Skeletal muscle tissue (tissue), 5 donors: Measurements from ENCODE around the gene TOX4. TPM values are rescaled to one million over a fixed set of nuclear protein-coding genes. Genes with fewer than 3 reads are reported as not detected.
"Not testable (repeated sequence)": the region's sequence is repeated elsewhere in the genome, so short reads cannot be mapped to it uniquely, and the experiment has no call there.

Source experiments
- H3K27ac ChIP-seq: one replicate; pipeline ENCODE4 v1.7.0; 2013; ENCODE audit warnings: mild to moderate bottlenecking, low read depth, low read length, inconsistent platforms
- H3K27me3 ChIP-seq, 3 donors: one replicate each; pipeline ENCODE4 v1.7.0; 2013; ENCODE audit warnings: low read length in 3 of 3; ENCODE audit not compliant: control insufficient read depth in 3 of 3, insufficient read depth in 3 of 3
- H3K36me3 ChIP-seq, 3 donors: one replicate each; pipeline ENCODE4 v1.7.0; 2013; ENCODE audit warnings: low read length in 3 of 3; ENCODE audit not compliant: control insufficient read depth in 3 of 3, insufficient read depth in 3 of 3
- H3K4me1 ChIP-seq, 3 donors: one replicate each; pipeline ENCODE4 v1.7.0; 2013; ENCODE audit warnings: low read length in 3 of 3, mild to moderate bottlenecking in 3 of 3; ENCODE audit not compliant: control insufficient read depth in 3 of 3, insufficient read depth in 3 of 3
- H3K4me3 ChIP-seq, 3 donors: one replicate each; pipeline ENCODE4 v1.7.0; 2013; ENCODE audit warnings: low read length in 3 of 3
- H3K9ac ChIP-seq, 3 donors: one replicate each; pipeline ENCODE4 v1.7.0; 2013; ENCODE audit warnings: low read length in 3 of 3, mild to moderate bottlenecking in 3 of 3, moderate library complexity in 2 of 3, low read depth in 1 of 3
- H3K9me3 ChIP-seq, 3 donors: one replicate each; pipeline ENCODE4 v1.7.0; 2013; ENCODE audit warnings: low read length in 3 of 3; ENCODE audit not compliant: control insufficient read depth in 3 of 3
- small RNA-seq: library from RNA; depleted of rRNA; stranded (forward); fragments of <200 nt; gene quantifications from one replicate; pipeline ENCODE3, GENCODE V24; 2014
- total RNA-seq: library from RNA; depleted of rRNA; stranded (reverse); fragments of >200 nt; gene quantifications from one replicate; pipeline ENCODE4 v1.2.3, GENCODE V29; 2014
- donor health status: Osteomylitis.

TOX4 gene
- total RNA-seq, 1 donor from 2014 or later, result 18.8 TPM

GRCh38 chr14:21543963-21544362, 67.0 kb downstream of the TOX4 start:
- Histone ChIP-seq H3K9ac (no peak overlapping the region), H3K36me3 (no peaks in the 10 kb centered on the region), H3K4me3 (no peak overlapping the region), H3K9me3 (no peaks in the 10 kb centered on the region), H3K27me3 (peaks cover 0 to 9% (median under 1%) of the 10 kb centered on the region in 3 donors), H3K27ac (no peak overlapping the region), H3K4me1 (no peaks in the 10 kb centered on the region)

GRCh38 chr14:21544588-21544987, 67.6 kb downstream of the TOX4 start:
- H3K9me3 ChIP-seq, H3K27me3 ChIP-seq, H3K9ac ChIP-seq, H3K4me3 ChIP-seq, H3K36me3 ChIP-seq, H3K27ac ChIP-seq, H3K4me1 ChIP-seq: not testable (repeated sequence)

Small RNA genes lying within 50 kb of the gene (small RNA-seq; reads per million reads assigned to genes)
- not detected for gene RN7SL650P

Other genes with a start within 250 kb of the TOX4 start
- 440 TPM for gene HNRNPC, start 207.8 kb upstream of the TOX4 start, total RNA-seq
- gene RPGRIP1, start 197.1 kb upstream of the TOX4 start, total RNA-seq, result not detected
- gene SUPT16H, start 93.2 kb upstream of the TOX4 start, total RNA-seq, result 55.8 TPM
- 48.0 TPM for gene CHD8, start 21.1 kb upstream of the TOX4 start, total RNA-seq
- gene RAB2B, start 236 bp upstream of the TOX4 start, total RNA-seq, result 45.4 TPM
- gene METTL3, start 34.1 kb downstream of the TOX4 start, total RNA-seq, result 73.6 TPM
- 5.2 TPM for gene SALL2, start 49.2 kb downstream of the TOX4 start, total RNA-seq
- not detected for gene OR10G3, start 102.9 kb downstream of the TOX4 start, total RNA-seq
- gene OR10G2, start 157.7 kb downstream of the TOX4 start, total RNA-seq, result not detected
- gene OR4E2, start 176.6 kb downstream of the TOX4 start, total RNA-seq, result not detected
- not detected for gene OR4E1, start 196.6 kb downstream of the TOX4 start, total RNA-seq